ENCODE data around the gene PRAF2.

Gene PRAF2

GRCh38 chrX:49071877-49072711 lies 1.7 kb downstream of the PRAF2 start:
- DNase-seq, result no peak

- DNase-seq, result no peak
These were observed 2.8 kb downstream of the PRAF2 start for GRCh38 chrX:49070988-49071387.

GRCh38 chrX:49069038-49069437 lies 4.8 kb downstream of the PRAF2 start:
- DNase-seq, result no peak

- DNase-seq, result no peak
These were observed 6.3 kb downstream of the PRAF2 start for GRCh38 chrX:49067285-49068120.

- DNase-seq, result no peak
These were observed 7.1 kb downstream of the PRAF2 start for GRCh38 chrX:49066690-49067089.

- DNase-seq, result no peak
These were observed 7.5 kb downstream of the PRAF2 start for GRCh38 chrX:49066278-49066677.

GRCh38 chrX:49064735-49065134 lies 9.1 kb downstream of the PRAF2 start:
- no peak for DNase-seq

- no peak for DNase-seq
These were observed 9.5 kb downstream of the PRAF2 start for GRCh38 chrX:49064303-49064702.

- no peak for DNase-seq
These were observed 10.1 kb downstream of the PRAF2 start for GRCh38 chrX:49063715-49064114.

- DNase-seq, result no peak
These were observed 11.9 kb downstream of the PRAF2 start for GRCh38 chrX:49061916-49062315.

- no peak for DNase-seq
These were observed 12.3 kb downstream of the PRAF2 start for GRCh38 chrX:49061490-49061889.

- no peak for DNase-seq
These were observed 12.9 kb downstream of the PRAF2 start for GRCh38 chrX:49060914-49061313.

- no peak for DNase-seq
These were observed 14.1 kb downstream of the PRAF2 start for GRCh38 chrX:49059681-49060085.

GRCh38 chrX:49059201-49059600 lies 14.6 kb downstream of the PRAF2 start:
- no peak for DNase-seq

- DNase-seq, result no peak
These were observed 15.0 kb downstream of the PRAF2 start, which contains the start of gene CCDC120 for GRCh38 chrX:49058794-49059193. TSS of gene CCDC120 (plus strand) at chrX:49058999. CDS start at chrX:49062042, 3,043 bp downstream.

GRCh38 chrX:49054073-49054762 lies 19.6 kb downstream of the PRAF2 start:
- DNase-seq, result no peak

GRCh38 chrX:49053223-49054072 lies 20.4 kb downstream of the PRAF2 start:
- peak; percentile 41 for DNase-seq

GRCh38 chrX:49043987-49044281 lies 29.9 kb downstream of the PRAF2 start:
- DNase-seq, result no peak

- peak; percentile 97 for DNase-seq
These were observed 30.4 kb downstream of the PRAF2 start, which contains the start of gene TFE3 for GRCh38 chrX:49043220-49043986. TSS of gene TFE3 (minus strand) at chrX:49043357. CDS start at chrX:49043226, 131 bp downstream.

- no peak for DNase-seq
These were observed 31.1 kb downstream of the PRAF2 start for GRCh38 chrX:49042581-49043219.
